Heart right ventricle (tissue), 16 donors: ENCODE data around the gene KIF17. TPM values are rescaled to one million over a fixed set of nuclear protein-coding genes. Genes with fewer than 3 reads are reported as not detected.

Experiments
- ATAC-seq, 8 donors: fragments of 200-7000 bp; cut with Tn5 transposase; one replicate each; pipeline ENCODE4 v1.9.1; 2020; ENCODE audit warnings: mild to moderate bottlenecking in 8 of 8, moderate library complexity in 8 of 8, moderate number of reproducible peaks in 1 of 8
- DNase-seq, 2 donors: peaks; one replicate each; pipeline ENCODE4 v3.0.0-alpha.2; 2020
- H3K27ac ChIP-seq, 10 donors: fragments of 200-600 bp; sonication (generic) in 2 of 10; one replicate each; pipeline versions ENCODE4 v1.5.0 to v1.8.0; 2020 to 2022; ENCODE audit warnings: mild to moderate bottlenecking in 3 of 10
- H3K27me3 ChIP-seq, 7 donors: fragments of 200-600 bp; one replicate each; pipeline ENCODE4 v1.8.0; 2021 to 2022; ENCODE audit warnings: mild to moderate bottlenecking in 2 of 7
- H3K36me3 ChIP-seq, 9 donors: fragments of 200-600 bp; sonication (generic) in 1 of 9; one replicate each; pipeline versions ENCODE4 v1.5.0 to v1.8.0; 2020 to 2022; ENCODE audit warnings: mild to moderate bottlenecking in 2 of 9
- H3K4me1 ChIP-seq, 9 donors: fragments of 200-600 bp; sonication (generic) in 1 of 9; one replicate each; pipeline versions ENCODE4 v1.5.0 to v1.8.0; 2020 to 2022; ENCODE audit warnings: mild to moderate bottlenecking in 4 of 9
- H3K4me3 ChIP-seq, 10 donors: fragments of 200-600 bp; sonication (generic) in 2 of 10; one replicate each; pipeline versions ENCODE4 v1.5.0 to v1.8.0; 2020 to 2022; ENCODE audit warnings: mild to moderate bottlenecking in 7 of 10, moderate library complexity in 2 of 10
- H3K9me3 ChIP-seq, 11 donors: fragments of 200-600 bp in 10 of 11; sonication (generic) in 2 of 11; one replicate each; pipeline versions ENCODE4 v1.5.0 to v1.8.0; 2013 to 2022; ENCODE audit warnings: mild to moderate bottlenecking in 2 of 11, control low read depth in 1 of 11, moderate library complexity in 1 of 11
- CTCF ChIP-seq, 9 donors: fragments of 200-600 bp; sonication (generic) in 2 of 9; IDR thresholded peaks; one replicate each; pipeline versions ENCODE4 v1.5.0 to v1.8.0; 2021 to 2022; ENCODE audit warnings: antibody characterized with exemption in 9 of 9, mild to moderate bottlenecking in 5 of 9, moderate library complexity in 1 of 9
- WGBS, 2 donors: extraction: QIAGEN DNeasy Blood & Tissue Kit; methylation state at CpG; one replicate each; pipeline ENCODE4 v1.1.7; 2013; ENCODE audit warnings: inconsistent platforms in 1 of 2; 5-methylcytosine and 5-hydroxymethylcytosine counted together
- intact Hi-C, 10 donors: fragments of 100-400 bp; cut with DNase I; formaldehyde crosslinking; loops; one replicate each; pipeline versions ENCODE4 v1.11.1 to v1.14.2; 2022
- polyA plus RNA-seq, 2 donors: library from polyadenylated mRNA; stranded (reverse); fragments of 200-250 nt; gene quantifications; one replicate each; pipeline ENCODE4 v1.2.3, GENCODE V29; 2013
- total RNA-seq, 10 donors: library from RNA; stranded (reverse); fragmentation: NEBNext Ultra II Directional in 3 of 10; extraction: Animal tissue kit (Norgen Biotek cat#: 25700) in 3 of 10; gene quantifications; one replicate each; pipeline versions ENCODE4 v1.2.1 to v1.2.4, GENCODE V29; 2021 to 2023
- donor health status: Arrhythmogenic right ventricular cardiomyopathy.
- donor health status: ischemic (EF 13 %, LVEDD 7.1; RV severe dilation, severe dysfunction).
- donor health status: healthy with polysubstance abuse.
- donor health status: DM: no; HTN: yes; CAD: no.
- donor health status: DM: no; HTN: no; CAD: no.
- donor health status: ischemic (EF 25% LVEDD 6.9; RV normal size, moderate dysfunction).
- donor health status: ischemic (EF 25% LVEDD 5.7; RV mildly dilated, moderate dysfunction).
- donor health status: healthy.
- donor health status: DM: yes; HTN: yes; CAD: no.
- donor health status: Ischemic cardiomyopathy.
- donor health status: ischemic (EF 35%, LVEDD 5.7; RV mildly dilated, moderate dysfunction).
- donor health status: nonischemic (EF 11% LVEDD 7.7; RV severe dilation, severe dysfunction).
- donor health status: DM: yes; HTN: yes; CAD: no.
- donor health status: PGD.
- donor health status: ischemic (EF 29% LVEDD 5.4; RV normal size, mild dysfunction).
- donor health status: nonischemic (EF 23%, LVEDD 6.1; RV moderate dilation, normal function).

KIF17 gene
- total and polyA plus RNA-seq, 12 donors: 2.7 to 7.5 (median 5.2) TPM

- intact Hi-C loops: no loop called here
- no peaks in the 10 kb centered on the region for H3K4me1 ChIP-seq
- peaks cover 0 to 5% (median 0%) of the 10 kb centered on the region in 11 donors for H3K9me3 ChIP-seq
- H3K27me3 ChIP-seq: peaks cover 0 to 1% (median 0%) of the 10 kb centered on the region in 7 donors
- DNase-seq (no peak), ATAC-seq (no peak)
- H3K4me3 ChIP-seq: no peak overlapping the region
- 93 to 96% methylated on average over 1 of the region's 1 CpG for WGBS, 2 donors
- H3K27ac ChIP-seq: no peak overlapping the region
- TF ChIP-seq CTCF (IDR thresholded peaks at IDR 0.05): no peak
- no peaks in the 10 kb centered on the region for H3K36me3 ChIP-seq
Measured at GRCh38 chr1:20624709-20625108, 93.1 kb downstream of the KIF17 start.

DNA sequence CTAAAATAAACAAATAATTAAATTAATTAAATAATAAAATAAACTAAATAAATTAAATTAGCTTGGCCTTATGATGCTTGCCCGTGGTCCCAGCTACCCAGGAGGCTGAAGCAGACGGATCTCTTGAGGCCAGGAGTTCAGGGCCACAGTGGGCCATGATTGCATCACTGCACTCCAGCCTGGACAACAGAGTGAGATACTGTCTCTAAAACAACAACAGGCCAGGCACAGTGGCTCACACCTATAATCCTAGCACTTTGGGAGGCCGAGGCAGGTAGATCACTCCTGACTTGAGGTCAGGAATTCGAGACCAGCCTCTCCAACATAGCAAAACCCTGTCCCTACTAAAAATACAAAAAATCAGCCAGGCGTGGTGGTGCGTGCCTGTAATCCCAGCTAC, 96.8 kb downstream of the KIF17 start:
- no peaks in the 10 kb centered on the region for H3K27me3 ChIP-seq
- no peaks in the 10 kb centered on the region for H3K36me3 ChIP-seq
- no peak overlapping the region for H3K4me3 ChIP-seq
- DNase-seq: no peak
- no peak for TF ChIP-seq CTCF (IDR thresholded peaks at IDR 0.05)
- WGBS, 2 donors: 71 to 78% methylated on average over 6 of the region's 6 CpGs
- intact Hi-C loops: no loop called here
- no peak for ATAC-seq
- peaks cover 4 to 24% (median 8%) of the 10 kb centered on the region in 9 donors for H3K4me1 ChIP-seq
- no peak overlapping the region for H3K27ac ChIP-seq
- no peaks in the 10 kb centered on the region for H3K9me3 ChIP-seq

- no peaks in the 10 kb centered on the region for H3K9me3 ChIP-seq
- DNase-seq: no peak
- WGBS, 2 donors: 88 to 94% methylated on average over 1 of the region's 1 CpG
- H3K27me3 ChIP-seq: no peaks in the 10 kb centered on the region
- no peak overlapping the region for H3K4me3 ChIP-seq
- peaks cover 5 to 29% (median 13%) of the 10 kb centered on the region in 9 donors for H3K4me1 ChIP-seq
- no peak overlapping the region for H3K27ac ChIP-seq
- intact Hi-C loops: no loop called here
- no peak for TF ChIP-seq CTCF (IDR thresholded peaks at IDR 0.05)
- H3K36me3 ChIP-seq: no peaks in the 10 kb centered on the region
- ATAC-seq: no peak
Measured at GRCh38 chr1:20619999-20620398, 97.8 kb downstream of the KIF17 start.

- intact Hi-C loops: no loop called here
- TF ChIP-seq CTCF (IDR thresholded peaks at IDR 0.05): no peak
- Histone ChIP-seq H3K27ac (peak overlapping the region in 7 of 10 donors; percentile 20 to 59 (median 51)), H3K4me1 (peaks cover 5 to 36% (median 16%) of the 10 kb centered on the region in 9 donors), H3K4me3 (no peak overlapping the region), H3K27me3 (no peaks in the 10 kb centered on the region), H3K9me3 (no peaks in the 10 kb centered on the region), H3K36me3 (no peaks in the 10 kb centered on the region)
- DNase-seq (no peak), ATAC-seq (peak in 7 of 8 donors; percentile 25 to 85 (median 74))
- WGBS, 2 donors: 53 to 64% methylated on average over 4 of the region's 4 CpGs
Measured at GRCh38 chr1:20618550-20618949, 99.3 kb downstream of the KIF17 start.
